ENCODE data around the gene HINT1.
"Not testable (repeated sequence)": the region's sequence is repeated elsewhere in the genome, so short reads cannot be mapped to it uniquely, and the experiment has no call there.

The HINT1 gene

GRCh38 chr5:131148835-131149234 is 16.2 kb downstream of the HINT1 start:
- no peaks in the 10 kb centered on the region for H3K27me3 ChIP-seq (replicated peaks; ENCODE audit: control insufficient read depth, insufficient read depth, low read length)
- no peak overlapping the region for H3K9ac ChIP-seq (ENCODE audit: low read length)
- no peak overlapping the region for H3K4me3 ChIP-seq (ENCODE audit: low read length)
- no peaks in the 10 kb centered on the region for H3K9me3 ChIP-seq (ENCODE audit: control insufficient read depth, low read length)
- no peaks in the 10 kb centered on the region for H3K36me3 ChIP-seq (ENCODE audit: control insufficient read depth, insufficient read depth, low read length, severe bottlenecking)
- DNase-seq (ENCODE audit: low read depth): no peak
- no peaks in the 10 kb centered on the region for H3K4me1 ChIP-seq (ENCODE audit: control insufficient read depth, insufficient read depth, low read length)

DNA sequence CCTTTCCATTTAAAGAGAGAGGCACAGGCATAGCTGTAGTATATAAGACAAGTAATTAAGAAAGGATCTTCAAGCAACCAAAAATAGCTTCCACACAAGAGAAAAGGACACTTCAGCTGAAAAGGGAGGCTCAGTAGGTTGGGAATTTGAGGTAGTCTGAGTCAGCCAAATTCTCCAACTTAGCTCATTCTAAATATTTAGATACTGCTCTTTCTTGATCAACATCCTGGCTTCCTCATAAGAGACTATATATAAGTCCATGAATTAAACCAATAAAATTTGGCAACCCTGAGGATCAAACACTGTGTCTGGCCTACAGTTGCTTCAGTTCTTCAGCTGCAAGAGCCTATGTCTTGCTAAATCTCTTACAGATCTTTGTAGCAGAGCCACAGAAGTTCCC is 17.8 kb downstream of the HINT1 start:
- Histone ChIP-seq H3K27me3 (replicated peaks; ENCODE audit: control insufficient read depth, insufficient read depth, low read length) (no peaks in the 10 kb centered on the region), H3K4me1 (ENCODE audit: control insufficient read depth, insufficient read depth, low read length) (no peaks in the 10 kb centered on the region), H3K36me3 (ENCODE audit: control insufficient read depth, insufficient read depth, low read length, severe bottlenecking) (no peaks in the 10 kb centered on the region), H3K9ac (ENCODE audit: low read length) (no peak overlapping the region), H3K9me3 (ENCODE audit: control insufficient read depth, low read length) (no peaks in the 10 kb centered on the region), H3K4me3 (ENCODE audit: low read length) (no peak overlapping the region)
- peak; percentile 3 for DNase-seq (ENCODE audit: low read depth)

DNA sequence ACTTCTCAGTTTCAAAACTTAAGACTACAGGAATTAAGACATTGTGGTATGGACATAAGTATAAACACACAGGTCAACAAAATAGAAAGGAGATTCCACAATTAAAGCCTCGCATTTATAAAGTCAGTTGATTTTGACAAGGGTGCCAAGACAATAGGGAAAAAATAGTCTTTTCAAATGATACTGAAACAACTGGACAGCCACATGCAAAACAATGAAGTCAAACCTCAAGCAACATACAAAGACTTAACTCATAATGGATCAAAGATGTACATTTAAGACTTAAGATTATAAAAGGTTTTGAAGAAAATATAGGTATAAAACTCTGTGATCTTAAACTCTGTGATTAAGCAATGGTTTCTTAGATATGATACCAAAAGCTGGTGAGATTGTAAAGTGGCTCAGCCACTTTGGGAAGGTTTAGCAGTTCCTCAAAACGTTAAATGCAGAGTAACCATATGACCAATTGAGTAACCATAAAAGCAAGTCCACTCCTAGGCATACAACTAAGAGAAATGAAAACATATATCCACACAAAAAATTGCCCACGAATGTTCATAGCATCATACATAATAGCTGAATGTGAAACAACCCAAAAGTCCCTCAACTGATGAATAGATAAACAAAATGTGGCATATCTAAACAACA is 22.0 kb downstream of the HINT1 start:
- Histone ChIP-seq H3K4me3 (ENCODE audit: low read length) (no peak overlapping the region), H3K4me1 (ENCODE audit: control insufficient read depth, insufficient read depth, low read length) (no peaks in the 10 kb centered on the region)
- no peak for DNase-seq (ENCODE audit: low read depth)

DNA sequence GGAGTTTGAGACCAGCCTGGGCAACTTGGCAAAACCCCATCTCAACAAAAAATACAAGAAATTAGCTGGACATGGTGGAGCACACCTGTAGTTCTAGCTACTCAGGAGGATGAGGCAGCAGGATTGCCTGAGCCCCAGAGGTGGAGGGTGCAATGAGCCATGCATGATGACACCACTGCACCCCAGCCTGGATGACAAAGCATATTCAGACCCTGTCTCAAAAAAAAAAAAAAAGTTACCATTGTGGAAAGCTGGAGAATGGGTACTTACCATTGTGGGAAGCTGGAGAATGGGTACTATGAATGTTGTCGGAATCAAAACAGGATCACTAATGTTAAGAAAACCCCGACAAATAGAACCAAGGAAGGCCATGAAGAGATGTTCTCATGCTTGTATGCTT is 25.7 kb downstream of the HINT1 start:
- Histone ChIP-seq H3K27me3 (replicated peaks; ENCODE audit: control insufficient read depth, insufficient read depth, low read length) (no peaks in the 10 kb centered on the region), H3K9ac (ENCODE audit: low read length) (no peak overlapping the region), H3K4me1 (ENCODE audit: control insufficient read depth, insufficient read depth, low read length) (no peaks in the 10 kb centered on the region), H3K9me3 (ENCODE audit: control insufficient read depth, low read length) (no peaks in the 10 kb centered on the region), H3K36me3 (ENCODE audit: control insufficient read depth, insufficient read depth, low read length, severe bottlenecking) (no peaks in the 10 kb centered on the region), H3K4me3 (ENCODE audit: low read length) (no peak overlapping the region)
- no peak for DNase-seq (ENCODE audit: low read depth)

More for the DNA sequence above, 22.0 kb downstream of the HINT1 start:
- Histone ChIP-seq H3K36me3 (ENCODE audit: control insufficient read depth, insufficient read depth, low read length, severe bottlenecking) (no peaks in the 10 kb centered on the region), H3K27me3 (replicated peaks; ENCODE audit: control insufficient read depth, insufficient read depth, low read length) (no peaks in the 10 kb centered on the region), H3K9ac (ENCODE audit: low read length) (no peak overlapping the region), H3K9me3 (ENCODE audit: control insufficient read depth, low read length) (no peaks in the 10 kb centered on the region)

DNA sequence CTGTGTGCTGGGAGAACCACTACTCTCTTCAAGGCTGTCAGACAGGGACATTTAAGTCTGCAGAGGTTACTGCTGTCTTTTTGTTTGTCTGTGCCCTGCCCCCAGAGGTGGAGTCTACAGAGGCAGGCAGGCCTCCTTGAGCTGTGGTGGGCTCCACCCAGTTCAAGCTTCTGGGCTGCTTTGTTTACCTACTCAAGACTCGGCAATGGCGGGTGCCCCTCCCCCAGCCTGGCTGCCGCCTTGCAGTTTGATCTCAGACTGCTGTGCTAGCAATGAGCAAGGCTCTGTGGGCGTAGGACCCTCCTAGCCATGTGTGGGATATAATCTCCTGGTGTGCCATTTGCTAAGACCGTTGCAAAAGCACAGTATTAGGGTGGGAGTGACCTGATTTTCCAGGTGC is 26.6 kb downstream of the HINT1 start:
- H3K36me3 ChIP-seq (ENCODE audit: control insufficient read depth, insufficient read depth, low read length, severe bottlenecking); H3K27me3 ChIP-seq (replicated peaks; ENCODE audit: control insufficient read depth, insufficient read depth, low read length); H3K9ac ChIP-seq (ENCODE audit: low read length); H3K4me1 ChIP-seq (ENCODE audit: control insufficient read depth, insufficient read depth, low read length); DNase-seq (ENCODE audit: low read depth); H3K9me3 ChIP-seq (ENCODE audit: control insufficient read depth, low read length); H3K4me3 ChIP-seq (ENCODE audit: low read length): not testable (repeated sequence)

DNA sequence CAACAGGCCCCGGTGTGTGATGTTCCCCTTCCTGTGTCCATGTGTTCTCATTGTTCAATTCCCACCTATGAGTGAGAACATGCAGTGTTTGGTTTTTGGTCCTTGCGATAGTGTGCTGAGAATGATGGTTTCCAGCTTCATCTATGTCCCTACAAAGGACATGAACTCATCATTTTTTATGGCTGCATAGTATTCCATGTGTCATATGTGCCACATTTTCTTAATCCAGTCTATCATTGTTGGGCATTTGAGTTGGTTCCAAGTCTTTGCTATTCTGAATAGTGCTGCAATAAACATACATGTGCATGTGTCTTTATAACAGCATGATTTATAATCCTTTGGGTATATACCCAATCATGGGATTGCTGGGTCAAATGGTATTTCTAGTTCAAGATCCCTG is 32.0 kb downstream of the HINT1 start:
- H3K9ac ChIP-seq (ENCODE audit: low read length); H3K9me3 ChIP-seq (ENCODE audit: control insufficient read depth, low read length); H3K4me3 ChIP-seq (ENCODE audit: low read length); DNase-seq (ENCODE audit: low read depth); H3K27me3 ChIP-seq (replicated peaks; ENCODE audit: control insufficient read depth, insufficient read depth, low read length); H3K36me3 ChIP-seq (ENCODE audit: control insufficient read depth, insufficient read depth, low read length, severe bottlenecking); H3K4me1 ChIP-seq (ENCODE audit: control insufficient read depth, insufficient read depth, low read length): not testable (repeated sequence)

DNA sequence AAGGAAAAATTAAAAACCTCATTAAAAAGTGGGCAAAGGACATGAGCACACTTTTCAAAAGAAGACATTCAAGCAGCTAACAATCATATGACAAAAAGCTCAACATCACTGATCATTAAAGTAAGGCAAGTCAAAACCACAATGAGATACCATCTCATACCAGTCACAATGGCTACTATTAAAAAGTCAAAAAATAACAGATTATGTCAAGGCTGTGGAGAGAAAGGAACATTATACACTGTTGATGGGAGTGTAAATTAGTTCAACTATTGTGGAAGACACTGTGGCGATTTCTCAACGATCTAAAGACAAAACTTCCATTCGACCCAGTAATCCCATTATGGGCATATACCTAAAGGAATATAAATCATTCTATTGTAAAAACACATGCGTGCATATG is 35.8 kb downstream of the HINT1 start:
- DNase-seq (ENCODE audit: low read depth): no peak
- H3K36me3 ChIP-seq (ENCODE audit: control insufficient read depth, insufficient read depth, low read length, severe bottlenecking): no peaks in the 10 kb centered on the region
- peaks cover 6% of the 10 kb centered on the region for H3K9me3 ChIP-seq (ENCODE audit: control insufficient read depth, low read length)
- H3K9ac ChIP-seq (ENCODE audit: low read length): no peak overlapping the region
- no peaks in the 10 kb centered on the region for H3K27me3 ChIP-seq (replicated peaks; ENCODE audit: control insufficient read depth, insufficient read depth, low read length)
- H3K4me1 ChIP-seq (ENCODE audit: control insufficient read depth, insufficient read depth, low read length): no peaks in the 10 kb centered on the region
- no peak overlapping the region for H3K4me3 ChIP-seq (ENCODE audit: low read length)

DNA sequence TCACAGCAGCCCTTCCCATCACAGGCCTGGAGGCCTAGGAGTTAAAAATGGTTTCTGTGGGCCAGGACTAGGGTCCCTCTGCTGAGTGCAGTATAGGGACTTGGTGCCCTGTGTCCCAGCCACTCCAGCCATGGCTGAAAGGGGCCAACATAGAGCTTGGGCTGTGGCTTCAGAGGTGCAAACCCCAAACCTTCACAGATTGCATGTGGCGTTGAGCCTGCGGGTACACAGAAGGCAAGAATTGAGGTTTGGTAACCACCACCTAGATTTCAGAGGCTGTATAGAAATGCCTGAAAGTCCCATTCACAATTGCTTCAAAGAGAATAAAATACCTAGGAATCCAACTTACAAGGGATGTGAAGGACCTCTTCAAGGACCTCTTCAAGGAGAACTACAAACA is 37.8 kb downstream of the HINT1 start:
- DNase-seq (ENCODE audit: low read depth); H3K4me1 ChIP-seq (ENCODE audit: control insufficient read depth, insufficient read depth, low read length); H3K4me3 ChIP-seq (ENCODE audit: low read length): not testable (repeated sequence)

DNA sequence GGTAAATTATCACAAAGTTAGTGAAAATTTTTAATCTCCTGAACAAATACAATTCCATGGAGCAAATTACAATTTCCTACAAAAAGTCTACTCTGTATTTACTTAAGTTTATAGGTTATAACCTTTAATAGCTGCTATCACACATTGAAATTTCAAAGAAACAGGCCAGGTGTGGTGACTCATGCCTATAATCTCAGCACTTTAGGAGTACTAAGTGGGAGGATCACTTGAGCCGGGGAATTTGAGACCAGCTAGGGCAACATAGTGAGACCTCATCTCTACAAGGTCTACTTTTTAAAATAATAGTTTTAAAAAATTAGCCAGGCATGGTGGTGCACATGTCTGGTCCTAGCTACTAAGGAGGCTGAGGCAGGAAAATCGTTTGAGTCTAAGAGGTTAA is 50.3 kb downstream of the HINT1 start:
- H3K9ac ChIP-seq (ENCODE audit: low read length): no peak overlapping the region
- no peak for DNase-seq (ENCODE audit: low read depth)
- no peaks in the 10 kb centered on the region for H3K9me3 ChIP-seq (ENCODE audit: control insufficient read depth, low read length)
- no peak overlapping the region for H3K4me3 ChIP-seq (ENCODE audit: low read length)
- H3K27me3 ChIP-seq (replicated peaks; ENCODE audit: control insufficient read depth, insufficient read depth, low read length): no peaks in the 10 kb centered on the region
- no peaks in the 10 kb centered on the region for H3K36me3 ChIP-seq (ENCODE audit: control insufficient read depth, insufficient read depth, low read length, severe bottlenecking)
- H3K4me1 ChIP-seq (ENCODE audit: control insufficient read depth, insufficient read depth, low read length): peaks cover under 1% of the 10 kb centered on the region

More for the DNA sequence above, 37.8 kb downstream of the HINT1 start:
- not testable (repeated sequence) for H3K36me3 ChIP-seq (ENCODE audit: control insufficient read depth, insufficient read depth, low read length, severe bottlenecking); H3K27me3 ChIP-seq (replicated peaks; ENCODE audit: control insufficient read depth, insufficient read depth, low read length); H3K9me3 ChIP-seq (ENCODE audit: control insufficient read depth, low read length); H3K9ac ChIP-seq (ENCODE audit: low read length)

- Histone ChIP-seq H3K27me3 (replicated peaks; ENCODE audit: control insufficient read depth, insufficient read depth, low read length) (no peaks in the 10 kb centered on the region), H3K4me1 (ENCODE audit: control insufficient read depth, insufficient read depth, low read length) (peaks cover 2% of the 10 kb centered on the region), H3K9me3 (ENCODE audit: control insufficient read depth, low read length) (no peaks in the 10 kb centered on the region), H3K4me3 (ENCODE audit: low read length) (no peak overlapping the region), H3K9ac (ENCODE audit: low read length) (no peak overlapping the region), H3K36me3 (ENCODE audit: control insufficient read depth, insufficient read depth, low read length, severe bottlenecking) (no peaks in the 10 kb centered on the region)
- DNase-seq (ENCODE audit: low read depth): no peak
Measured at GRCh38 chr5:131112424-131112823, 52.6 kb downstream of the HINT1 start.

DNA sequence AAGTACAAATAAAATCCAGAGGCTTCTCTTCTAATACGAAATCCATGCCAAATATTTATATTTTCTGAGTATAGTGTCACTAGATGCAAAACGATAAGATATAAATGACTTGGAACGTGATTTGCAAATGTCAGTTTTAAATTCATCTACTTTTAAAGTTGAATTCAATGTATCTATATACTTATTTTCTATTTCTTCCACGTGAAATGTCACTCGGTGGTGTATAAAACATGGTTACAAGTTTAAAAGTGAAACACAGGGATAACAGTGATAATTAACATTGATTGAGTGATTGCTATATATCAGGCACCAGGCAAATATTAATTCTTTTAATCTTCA is 54.8 kb downstream of the HINT1 start:
- peaks cover 2% of the 10 kb centered on the region for H3K4me1 ChIP-seq (ENCODE audit: control insufficient read depth, insufficient read depth, low read length)
- no peaks in the 10 kb centered on the region for H3K36me3 ChIP-seq (ENCODE audit: control insufficient read depth, insufficient read depth, low read length, severe bottlenecking)

DNA sequence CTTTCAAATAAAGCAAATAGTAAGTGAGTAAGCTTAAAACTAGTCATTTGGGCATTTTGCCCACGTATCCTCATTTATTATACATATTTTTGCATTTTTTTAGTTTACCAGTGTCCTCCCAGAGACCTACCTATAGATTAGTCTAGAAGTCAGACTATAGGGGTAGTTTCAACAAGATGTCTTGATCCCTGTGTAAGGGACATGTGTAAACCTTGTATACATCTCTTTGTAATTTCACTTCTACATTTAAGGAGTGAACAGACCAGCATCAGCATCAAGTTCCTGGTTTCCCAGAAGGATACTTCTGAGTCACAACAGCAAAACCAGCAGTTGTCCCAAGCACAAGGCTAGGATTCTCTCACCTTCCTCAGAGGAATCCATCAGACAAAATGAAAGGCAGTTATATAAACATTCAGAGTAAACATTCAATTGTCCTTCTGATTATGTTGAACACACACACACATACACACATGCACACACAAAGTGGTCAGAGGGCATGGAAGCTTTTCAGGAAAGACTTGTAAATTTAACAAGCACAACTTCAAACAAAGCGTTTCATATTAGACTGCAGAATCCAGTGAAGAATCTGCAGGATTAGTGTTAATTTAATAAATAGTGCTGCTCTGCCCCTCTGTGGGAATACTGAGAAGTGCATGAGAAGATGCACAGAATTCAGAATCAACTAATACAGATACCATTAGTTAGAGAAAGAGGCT is 55.4 kb downstream of the HINT1 start:
- Histone ChIP-seq H3K27me3 (replicated peaks; ENCODE audit: control insufficient read depth, insufficient read depth, low read length) (no peaks in the 10 kb centered on the region), H3K4me3 (ENCODE audit: low read length) (no peak overlapping the region), H3K9ac (ENCODE audit: low read length) (no peak overlapping the region), H3K9me3 (ENCODE audit: control insufficient read depth, low read length) (no peaks in the 10 kb centered on the region), H3K4me1 (ENCODE audit: control insufficient read depth, insufficient read depth, low read length) (peaks cover 2% of the 10 kb centered on the region), H3K36me3 (ENCODE audit: control insufficient read depth, insufficient read depth, low read length, severe bottlenecking) (no peaks in the 10 kb centered on the region)
- peak; percentile 81 for DNase-seq (ENCODE audit: low read depth)

More for the DNA sequence above, 54.8 kb downstream of the HINT1 start:
- no peak for DNase-seq (ENCODE audit: low read depth)
- Histone ChIP-seq H3K27me3 (replicated peaks; ENCODE audit: control insufficient read depth, insufficient read depth, low read length) (no peaks in the 10 kb centered on the region), H3K4me3 (ENCODE audit: low read length) (no peak overlapping the region), H3K9ac (ENCODE audit: low read length) (no peak overlapping the region), H3K9me3 (ENCODE audit: control insufficient read depth, low read length) (no peaks in the 10 kb centered on the region)
